Left renal cortex interstitium (tissue), 4 donors: ENCODE results near the gene SRD5A1. TPM values are rescaled to one million over a fixed set of nuclear protein-coding genes. Genes with fewer than 3 reads are reported as not detected.
A peak's percentile ranks its signal among the peaks of the same experiment; 100 is the strongest.

Source experiments
- DNase-seq, 4 donors: peaks; one replicate each; pipeline ENCODE4 v3.0.0-alpha.2; 2013; ENCODE audit warnings: low read depth in 4 of 4, low spot score in 2 of 4, missing footprints in 1 of 4
- polyA plus RNA-seq, 4 donors: library from polyadenylated mRNA; unstranded; fragments of 120-200 nt; gene quantifications; one replicate each; pipeline ENCODE4 v1.2.1, GENCODE V29; 2013; ENCODE audit not compliant: insufficient read length in 4 of 4

The SRD5A1 gene
- polyA plus RNA-seq, 4 donors: 10.7 to 13.5 (median 12.2) TPM

DNA sequence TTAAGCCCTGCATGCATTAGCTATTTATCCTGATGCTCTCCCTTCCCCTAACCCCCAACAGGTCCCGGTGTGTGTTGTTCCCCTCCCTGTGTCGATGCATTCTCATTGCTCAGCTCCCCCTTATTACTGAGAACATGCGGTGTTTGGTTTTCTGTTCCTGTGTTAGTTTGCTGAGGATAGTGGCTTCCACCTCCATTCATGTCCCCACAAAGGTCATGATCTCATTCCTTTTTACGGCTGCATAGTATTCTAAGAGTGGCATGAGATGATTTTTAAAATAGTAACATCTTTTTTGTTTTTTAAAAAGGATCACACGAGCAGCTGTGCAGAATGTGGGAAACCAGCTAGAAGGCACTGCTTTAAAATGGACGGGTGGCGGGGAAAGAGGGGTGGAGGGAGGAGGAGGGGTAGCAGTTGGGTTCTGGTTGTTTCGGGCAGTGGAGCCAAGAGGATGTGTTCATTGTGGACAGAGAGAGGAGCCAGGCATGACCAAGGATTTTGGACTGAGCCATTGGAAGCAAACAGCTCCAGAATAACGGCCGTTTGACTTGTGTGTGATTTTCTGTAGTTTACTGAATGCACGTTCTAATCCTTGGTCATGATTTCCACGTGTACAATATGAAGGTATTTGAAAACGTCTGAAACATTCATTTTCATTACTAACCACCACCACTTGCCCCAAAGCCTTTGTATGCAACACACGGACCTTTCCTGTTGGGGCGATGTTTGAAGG is 78.3 kb downstream of the SRD5A1 start:
- DNase-seq: no peak

DNA sequence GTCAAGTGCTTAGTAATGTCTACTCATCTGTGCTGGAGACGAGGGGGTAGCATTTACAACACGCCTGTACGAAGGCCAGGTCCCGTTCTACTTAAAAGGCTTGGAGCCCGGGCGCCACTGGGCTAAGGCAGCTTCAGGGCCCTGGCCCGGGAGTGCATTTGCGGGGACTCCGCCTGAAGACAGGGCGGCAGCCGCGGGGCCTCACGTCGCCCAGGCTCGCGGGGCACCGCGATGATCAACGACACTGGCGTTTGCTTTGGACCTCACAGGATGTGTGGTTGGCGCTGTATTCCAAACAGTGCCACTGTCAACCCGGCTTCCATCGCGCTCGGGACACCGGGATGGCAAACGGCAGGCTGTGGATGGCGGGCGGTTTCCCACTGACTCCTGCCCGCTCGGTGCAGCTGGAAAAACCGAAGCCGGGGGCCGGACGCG is 78.9 kb downstream of the SRD5A1 start:
- no peak for DNase-seq

DNA sequence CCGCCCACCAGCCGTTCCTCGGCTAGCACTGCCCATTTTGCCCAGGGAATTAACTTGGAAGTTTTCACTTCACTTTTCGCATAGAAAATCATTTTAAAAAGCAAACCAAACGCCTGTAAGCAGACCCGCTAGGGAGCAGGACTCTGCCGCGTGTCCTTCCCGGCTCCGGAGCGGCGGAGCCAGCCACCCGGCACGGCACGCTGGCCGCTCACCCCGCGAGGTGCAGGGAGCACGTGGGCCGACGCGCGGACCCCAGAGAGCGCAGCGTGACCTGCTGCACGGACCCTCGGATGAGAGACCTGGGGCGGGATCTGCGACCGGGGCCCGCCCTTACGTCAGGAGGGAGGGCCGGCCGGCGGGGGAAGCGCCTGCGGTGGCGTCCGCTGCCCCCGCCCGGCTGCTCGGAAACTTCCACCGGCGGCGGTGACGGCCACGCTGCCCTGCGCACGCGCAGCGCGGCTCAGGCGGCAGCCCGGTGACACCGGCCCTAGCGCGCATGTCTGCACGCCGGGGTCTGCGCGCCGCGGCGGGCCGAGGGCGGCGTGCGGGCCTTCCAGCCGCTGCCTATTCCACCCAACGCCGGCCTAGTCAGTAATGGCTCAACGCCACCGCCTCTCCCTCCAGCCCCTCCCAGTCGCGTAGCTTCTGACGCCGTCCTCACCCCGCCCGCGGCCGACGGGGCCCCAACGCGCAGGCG is 79.5 kb downstream of the SRD5A1 start:
- peak; percentile 82 to 95 (median 92) for DNase-seq

DNA sequence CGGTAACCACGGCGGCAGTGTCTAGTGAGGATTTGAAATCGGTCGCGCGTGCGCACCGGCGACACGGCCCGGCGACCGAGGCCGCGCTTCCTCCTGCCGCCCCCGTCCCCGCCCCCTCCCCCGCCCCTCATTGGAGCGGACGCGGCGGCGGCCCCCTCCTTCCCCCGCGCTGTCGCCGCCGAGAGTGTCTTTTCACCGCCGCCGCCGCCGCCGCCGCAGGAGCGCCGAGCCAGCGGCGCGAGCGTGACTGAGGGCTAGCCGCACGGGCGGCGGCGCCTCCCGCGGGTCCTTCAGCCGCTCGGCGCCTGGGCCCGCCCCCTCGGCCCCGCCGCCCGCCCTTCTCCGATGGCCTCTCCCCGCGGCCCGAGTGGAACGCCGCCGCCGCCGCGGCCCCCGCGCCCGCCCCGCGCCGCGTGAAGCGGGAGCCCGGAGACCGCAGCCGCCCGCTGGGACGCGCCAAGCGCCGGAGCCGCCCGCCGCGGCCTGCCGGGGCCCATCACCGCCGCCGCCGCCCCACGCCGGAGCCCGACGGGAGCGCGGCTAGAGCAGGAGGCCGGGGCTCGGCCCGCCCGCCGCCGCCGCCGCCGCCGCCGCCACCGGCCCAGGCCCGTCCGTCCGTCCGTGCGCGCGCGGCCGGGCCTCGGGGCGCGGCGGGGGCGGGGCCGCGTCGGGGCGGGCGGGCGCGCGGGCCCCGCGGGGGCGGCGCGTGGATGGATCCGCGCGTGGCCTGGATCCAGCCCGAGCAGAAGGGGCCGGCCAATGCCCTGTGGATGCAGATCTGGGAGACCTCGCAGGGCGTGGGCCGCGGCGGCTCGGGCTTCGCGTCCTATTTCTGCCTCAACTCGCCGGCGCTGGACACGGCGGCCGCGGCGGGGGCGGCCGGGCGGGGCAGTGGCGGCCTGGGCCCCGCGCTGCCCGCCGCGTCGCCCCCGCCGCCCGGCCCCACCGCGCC is 80.3 kb downstream of the SRD5A1 start, which contains the start of gene TENT4A:
Gene TENT4A, plus strand, starts transcription at position 159 of the 952 bp plus-strand sequence. Its CDS starts 552 bp downstream, at position 711.
- DNase-seq: no peak

DNA sequence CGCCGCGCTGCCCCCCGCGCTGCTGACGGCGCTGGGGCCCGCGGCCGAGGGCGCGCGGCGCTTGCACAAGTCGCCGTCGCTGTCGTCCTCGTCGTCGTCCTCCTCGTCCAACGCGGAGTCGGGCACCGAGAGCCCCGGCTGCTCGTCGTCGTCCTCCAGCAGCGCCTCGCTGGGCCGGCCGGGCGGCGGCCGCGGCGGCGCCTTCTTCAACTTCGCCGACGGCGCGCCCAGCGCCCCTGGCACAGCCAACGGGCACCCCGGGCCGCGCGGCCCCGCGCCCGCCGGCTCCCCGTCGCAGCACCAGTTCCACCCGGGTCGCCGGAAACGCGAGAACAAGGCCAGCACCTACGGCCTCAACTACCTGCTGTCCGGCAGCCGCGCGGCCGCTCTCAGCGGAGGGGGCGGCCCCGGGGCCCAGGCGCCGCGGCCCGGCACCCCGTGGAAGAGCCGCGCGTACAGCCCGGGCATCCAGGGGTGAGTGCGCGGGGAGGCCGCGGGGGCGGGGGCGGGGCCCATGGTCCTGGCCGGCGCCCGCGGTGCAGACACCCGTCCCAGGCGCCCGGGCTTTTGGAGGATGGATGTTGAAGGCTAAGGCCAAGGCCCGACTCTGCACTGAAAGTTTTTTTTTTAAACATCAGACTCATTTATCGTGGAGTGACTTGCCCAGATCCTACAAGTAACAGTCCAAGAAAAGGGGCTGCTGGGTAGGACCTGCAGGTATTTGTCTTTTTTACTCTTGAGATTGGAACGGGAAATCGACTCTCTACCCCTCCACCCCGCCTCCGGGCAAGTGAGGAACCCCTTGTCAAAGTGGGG is 81.2 kb downstream of the SRD5A1 start:
- DNase-seq: no peak

DNA sequence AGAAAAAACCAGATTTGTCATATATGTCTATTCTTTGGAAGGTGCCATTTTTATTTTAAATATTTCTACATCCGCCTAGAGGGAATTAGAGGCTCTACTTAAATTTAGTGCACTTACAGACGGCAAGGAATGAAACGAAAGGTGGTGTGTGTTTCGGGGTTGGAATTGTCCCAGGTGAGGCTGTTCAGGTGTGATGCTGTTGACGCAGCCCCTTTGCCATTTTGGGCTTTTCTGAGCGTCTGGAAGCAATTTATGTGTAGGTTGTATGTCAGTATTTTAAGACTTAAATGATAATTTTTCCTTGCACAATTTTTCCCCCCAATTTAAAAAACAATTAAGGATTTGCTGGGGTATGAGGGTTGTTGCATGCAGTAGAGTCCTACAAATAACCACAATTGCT is 82.0 kb downstream of the SRD5A1 start:
- DNase-seq: no peak

DNA sequence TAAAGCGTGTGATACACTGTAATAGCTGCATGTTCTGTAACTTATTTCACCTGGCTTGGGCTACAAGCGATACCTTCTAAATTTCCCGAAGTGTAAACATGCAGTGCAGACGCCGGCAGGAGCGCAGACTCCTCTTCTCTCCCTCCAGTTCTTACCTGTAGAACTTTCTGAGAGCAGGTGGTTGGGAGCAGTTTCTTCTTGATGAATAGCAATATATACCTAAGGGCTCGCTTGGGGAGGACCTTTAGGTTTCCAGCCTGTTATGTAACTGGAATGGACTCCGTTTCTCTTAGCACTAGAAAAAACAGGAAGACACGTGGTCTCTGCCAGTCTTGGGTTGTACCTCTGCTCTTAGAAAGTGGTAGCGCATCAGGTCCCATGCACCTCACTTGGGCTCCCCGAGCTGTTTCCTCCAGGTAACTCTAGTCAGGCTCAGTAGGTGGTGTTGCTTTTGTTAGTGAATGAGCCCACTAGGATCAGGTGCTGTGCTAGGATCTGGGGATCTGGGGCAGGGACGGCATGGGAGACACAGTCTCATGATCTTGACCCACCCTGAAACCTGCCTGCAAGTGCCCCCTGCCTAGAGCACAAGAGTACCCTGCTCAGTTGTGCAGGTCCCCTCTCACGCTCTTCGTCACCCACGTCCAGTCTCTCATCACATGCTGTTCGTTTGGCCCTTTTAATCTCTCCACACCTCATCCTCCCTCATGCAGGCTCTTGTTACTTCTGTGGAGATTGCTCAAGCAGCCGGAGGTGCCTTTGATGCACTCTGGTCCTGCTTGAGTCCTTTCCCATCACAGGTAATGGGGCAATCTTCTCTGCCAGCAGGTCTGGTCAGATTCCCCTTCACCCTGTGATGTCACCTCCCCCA is 82.8 kb downstream of the SRD5A1 start:
- no peak for DNase-seq

DNA sequence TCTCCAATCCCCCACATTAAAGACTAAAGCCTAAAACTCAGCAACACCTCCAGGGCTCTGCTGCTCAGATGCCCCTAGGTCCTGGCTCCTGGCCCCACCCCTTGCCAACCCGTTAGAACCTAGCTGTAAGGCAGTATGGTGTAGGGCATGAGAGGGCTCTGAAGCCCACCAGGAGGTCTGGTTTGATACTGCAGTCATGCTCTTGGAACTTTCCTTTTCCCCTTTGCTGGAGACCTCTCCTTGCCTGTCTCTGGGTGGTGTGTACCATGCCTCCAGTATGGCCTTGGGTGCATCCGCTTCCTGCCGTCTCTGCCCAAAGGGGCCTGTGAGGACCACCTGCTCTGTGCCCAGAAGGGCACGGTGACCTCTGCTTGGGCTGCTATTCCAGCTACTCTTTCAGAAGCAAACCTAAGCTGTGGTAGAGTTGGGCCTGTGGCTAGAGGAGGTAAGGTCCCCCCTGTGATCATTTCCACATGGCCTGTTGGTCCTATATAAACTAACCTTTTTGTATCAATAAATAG is 83.4 kb downstream of the SRD5A1 start:
- no peak for DNase-seq

DNA sequence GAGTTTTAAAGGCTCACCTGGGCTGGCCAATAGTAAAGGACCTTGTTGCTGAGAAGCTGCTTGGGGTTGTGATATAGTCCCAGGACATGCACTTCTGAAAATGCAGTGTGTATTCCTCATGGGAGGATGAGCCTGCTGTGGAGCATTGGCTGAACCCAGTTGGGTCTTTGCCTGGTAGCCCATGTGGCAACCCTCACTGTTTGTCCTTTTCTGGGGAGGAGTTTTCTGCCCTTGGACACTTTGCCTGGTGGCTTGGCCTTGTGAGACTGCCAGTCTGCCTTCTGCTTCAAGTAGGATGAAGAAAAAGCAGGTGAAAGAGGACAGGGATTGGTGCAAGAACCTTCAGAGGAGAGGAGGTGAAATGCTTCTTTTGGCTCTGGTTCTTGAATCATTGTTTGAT is 84.0 kb downstream of the SRD5A1 start:
- no peak for DNase-seq

DNA sequence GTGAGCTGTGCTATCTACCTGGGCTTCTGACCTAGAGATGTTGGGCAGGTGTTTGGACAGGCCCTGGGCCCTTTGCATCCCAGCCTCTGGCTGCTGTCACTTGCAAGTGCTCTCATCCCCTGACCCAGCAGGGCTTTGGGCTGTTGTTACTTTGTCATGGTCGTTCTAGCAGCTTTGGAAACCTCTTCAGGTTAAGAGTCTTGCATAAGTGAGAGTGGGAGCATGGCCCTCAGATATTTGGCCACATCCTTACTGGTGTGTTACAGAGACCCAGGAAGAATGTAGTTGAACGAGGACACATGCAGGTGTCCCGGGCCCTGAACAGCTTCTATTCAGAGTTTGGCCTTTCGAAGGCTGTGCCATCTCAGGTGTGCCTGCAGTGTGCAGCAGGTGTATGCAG is 84.4 kb downstream of the SRD5A1 start:
- no peak for DNase-seq

DNA sequence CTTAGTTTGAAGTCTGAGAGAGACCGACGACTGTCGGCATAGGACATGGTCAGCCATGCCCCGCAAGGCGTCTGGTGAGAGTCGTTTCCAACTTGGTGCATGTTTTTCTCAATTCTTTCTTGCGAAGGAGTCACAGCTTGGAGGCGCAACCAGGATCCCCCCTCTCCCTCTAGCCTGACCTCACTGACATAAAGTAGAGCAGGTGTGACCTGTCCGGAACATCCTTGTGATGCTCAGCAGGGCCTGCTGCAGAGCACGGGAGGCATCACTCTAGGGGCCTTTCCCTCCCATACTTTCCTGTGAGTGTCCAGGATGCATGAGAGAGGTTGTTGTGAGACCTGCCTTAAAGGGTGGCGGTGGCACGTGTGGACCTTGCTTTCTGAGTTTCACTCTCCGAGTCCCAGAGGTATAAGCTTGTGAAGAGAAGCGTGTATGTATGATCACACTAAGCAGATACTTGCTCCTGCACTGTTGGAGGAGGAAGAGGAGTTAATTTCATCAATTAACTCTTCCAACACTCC is 85.0 kb downstream of the SRD5A1 start:
- no peak for DNase-seq

DNA sequence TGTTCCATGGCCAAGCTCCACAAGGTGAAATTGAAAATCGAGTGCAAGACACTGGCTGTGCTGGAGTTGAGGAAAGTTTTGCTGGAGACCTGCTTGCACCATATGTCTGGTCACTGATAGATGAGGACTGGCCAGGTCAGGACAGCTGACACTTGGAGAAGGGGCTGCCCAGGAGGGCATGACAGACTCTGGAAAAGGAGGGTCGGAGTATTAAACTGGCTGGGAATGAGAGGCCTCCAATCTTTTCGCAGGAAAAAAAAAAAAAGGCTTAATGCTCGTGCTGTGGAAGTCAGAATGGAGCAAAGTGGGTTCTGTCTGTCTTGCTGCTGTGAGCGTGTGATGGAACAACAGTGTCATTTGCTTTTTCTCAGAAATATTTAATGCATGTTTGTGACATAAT is 85.5 kb downstream of the SRD5A1 start:
- DNase-seq: no peak

DNA sequence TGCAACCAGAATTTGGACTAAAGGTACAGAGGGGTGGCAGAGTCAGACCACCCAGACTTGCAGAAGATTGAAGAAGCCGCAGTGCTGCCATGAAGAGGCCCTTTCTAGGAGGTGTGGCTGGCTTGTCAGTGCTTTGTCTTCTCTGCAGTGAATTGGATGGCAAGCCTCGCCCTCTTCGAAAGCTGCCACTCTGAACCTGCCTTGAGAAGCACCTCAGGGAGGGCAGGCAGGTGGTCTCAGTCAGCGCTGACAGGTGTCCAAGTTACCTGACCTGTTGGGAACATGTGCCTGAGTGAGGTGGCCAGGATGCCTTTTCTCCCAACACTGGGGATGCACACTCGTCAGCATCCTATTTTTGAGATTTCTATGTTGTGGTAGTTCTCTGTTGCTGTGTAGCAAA is 86.2 kb downstream of the SRD5A1 start:
- DNase-seq: no peak

DNA sequence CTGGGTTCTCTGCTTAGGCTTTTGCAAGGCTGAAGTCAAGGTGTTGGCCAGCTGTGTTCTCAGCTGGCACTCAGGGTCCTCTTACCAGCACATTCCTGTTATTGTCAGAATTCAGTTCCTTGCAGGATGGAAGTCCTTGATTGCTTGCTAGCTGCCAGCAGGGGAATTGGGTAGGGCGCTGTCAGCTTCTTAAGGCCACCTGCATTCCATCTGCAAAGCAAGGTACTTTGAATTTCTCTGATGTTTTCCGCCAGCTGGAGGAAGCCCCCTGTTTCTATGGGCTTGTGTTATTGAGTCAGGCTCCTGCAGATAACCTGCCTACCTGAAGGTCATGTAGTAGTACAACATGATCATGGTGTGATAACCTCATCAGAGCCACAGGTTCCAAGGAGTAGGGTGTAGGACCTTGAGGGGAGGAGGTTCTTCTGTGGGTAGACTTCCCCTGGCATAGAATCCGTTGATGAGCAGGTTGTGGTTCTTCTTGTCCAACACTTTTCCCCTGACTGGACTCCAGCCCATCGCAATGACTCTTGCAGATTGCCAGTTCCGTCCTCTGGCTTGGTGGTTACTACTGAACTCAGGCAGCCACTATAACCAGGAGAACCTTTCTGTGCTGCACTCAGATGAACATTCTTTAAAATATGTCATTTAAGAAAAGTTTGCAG is 86.8 kb downstream of the SRD5A1 start:
- no peak for DNase-seq

DNA sequence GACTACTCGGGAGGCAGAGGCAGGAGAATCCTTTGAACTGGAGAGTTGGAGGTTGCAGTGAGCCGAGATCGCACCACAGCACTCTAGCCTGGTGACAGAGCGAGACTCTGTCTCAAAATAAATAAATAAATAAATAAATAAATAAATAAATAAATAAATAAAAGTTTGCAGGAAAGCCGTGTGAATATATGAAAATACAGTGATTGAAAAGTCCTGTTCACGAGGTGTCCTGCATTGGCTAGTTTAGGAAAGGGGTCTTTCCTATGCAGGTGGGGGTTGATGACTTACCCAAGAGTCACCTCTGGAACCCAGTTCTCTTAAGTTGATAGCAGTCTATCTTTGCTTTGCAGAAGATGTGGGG is 87.3 kb downstream of the SRD5A1 start:
- no peak for DNase-seq

DNA sequence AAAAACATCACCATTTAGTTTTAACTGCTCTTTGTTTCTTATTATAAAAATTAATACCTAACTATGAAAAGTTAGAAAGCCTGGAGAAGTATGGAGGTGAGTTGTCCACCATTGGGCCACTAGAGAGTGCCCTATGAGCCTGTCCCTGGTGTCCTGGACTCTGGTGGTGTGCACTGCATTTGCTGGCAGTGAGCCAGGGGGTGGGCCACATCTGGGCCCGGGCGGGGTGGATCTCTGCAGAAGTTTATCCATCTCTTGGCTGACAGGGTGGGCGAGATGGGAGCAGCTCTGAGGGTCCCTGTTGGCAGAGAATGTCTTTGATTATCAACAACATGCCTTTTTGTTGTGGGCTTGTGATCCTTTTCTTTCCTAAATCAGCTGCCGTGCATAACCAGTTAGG is 88.2 kb downstream of the SRD5A1 start:
- no peak for DNase-seq

DNA sequence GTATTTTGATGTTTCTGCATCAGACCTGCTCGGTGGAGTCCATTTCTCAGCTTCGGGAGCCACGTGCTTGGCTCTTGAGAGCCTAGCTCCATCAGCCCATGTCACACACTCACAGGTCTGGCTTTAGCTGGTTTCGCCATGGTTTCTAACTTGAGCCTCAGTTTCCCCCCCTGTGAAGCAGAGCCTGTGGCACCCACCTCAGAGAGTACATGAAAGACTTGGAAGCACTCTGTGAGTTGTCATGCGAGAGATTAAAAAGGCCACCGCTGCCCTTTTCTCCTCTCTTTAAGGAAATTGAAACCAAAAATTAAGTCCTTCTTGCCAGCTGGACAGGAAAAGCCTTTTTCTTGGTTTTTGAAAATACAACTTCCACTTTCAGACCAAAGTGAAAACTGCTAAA is 88.8 kb downstream of the SRD5A1 start:
- DNase-seq: no peak

DNA sequence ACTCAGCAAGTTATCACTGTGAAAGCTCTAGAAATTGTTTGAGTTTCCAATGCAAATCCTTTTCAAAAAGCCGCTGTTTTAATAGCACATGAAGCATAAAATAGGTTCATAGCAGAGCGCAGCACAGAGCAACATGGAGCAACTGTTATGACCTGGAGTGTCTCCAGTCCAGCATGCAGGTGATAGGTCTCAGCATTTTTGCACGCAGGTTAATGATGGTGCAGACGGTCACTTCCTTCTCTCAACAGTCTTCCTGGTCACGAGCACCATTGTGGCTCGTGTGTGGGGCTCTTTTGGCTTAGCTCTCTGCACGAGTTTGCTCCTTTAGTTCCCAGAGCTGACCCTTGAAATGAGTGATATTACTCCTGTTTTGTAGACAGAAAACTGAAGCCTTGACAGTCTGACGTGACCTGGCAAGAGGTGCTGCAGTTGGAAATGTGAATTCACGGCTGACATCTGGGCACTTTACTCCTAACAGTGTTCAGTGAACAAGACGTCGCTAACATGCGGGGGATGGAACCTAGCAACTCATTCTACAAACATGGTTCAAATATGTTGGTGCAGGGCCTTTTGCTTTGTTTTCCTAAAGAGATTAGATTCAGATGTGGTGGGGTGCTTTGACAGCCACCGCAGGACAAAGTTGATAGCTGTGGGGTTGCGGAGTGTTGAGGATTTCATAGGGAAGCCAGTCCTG is 90.0 kb downstream of the SRD5A1 start:
- no peak for DNase-seq
